ENCODE results near the gene SFRP5.

The SFRP5 gene

DNA sequence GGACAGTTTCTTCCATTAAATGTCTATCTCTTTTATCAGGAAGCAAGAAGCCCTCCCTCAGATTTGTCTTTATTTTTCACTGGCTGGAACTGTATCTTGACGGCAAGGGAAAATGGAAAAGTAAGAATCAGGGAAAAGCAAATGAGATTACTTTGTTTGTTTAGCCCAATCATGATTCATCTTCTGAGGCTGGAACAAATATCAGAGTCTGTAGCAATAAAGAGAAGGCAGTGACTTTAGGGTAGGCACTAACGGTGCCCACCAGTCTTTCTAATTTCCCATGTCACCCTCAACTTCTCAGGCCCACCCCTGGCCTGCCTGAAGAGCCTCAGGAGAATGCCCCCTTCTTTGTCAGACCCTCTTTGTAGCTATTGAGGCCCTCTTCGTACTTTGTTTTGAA, 41.5 kb upstream of the SFRP5 start:
- H3K4ac ChIP-seq (ENCODE audit: low read depth, low read length) = no peak overlapping the region
- no peak overlapping the region for H3K56ac ChIP-seq (ENCODE audit: low read length)
- no peaks in the 10 kb centered on the region for H3K79me2 ChIP-seq (ENCODE audit: control insufficient read depth, insufficient read depth, low read length)
- WGBS (ENCODE audit: extremely low coverage, insufficient coverage, low lambda C conversion rate) = no CpG with 5 or more reads among the region's 3 CpGs
- H2BK5ac ChIP-seq (ENCODE audit: low read length) = no peak overlapping the region
- no peaks in the 10 kb centered on the region for H3K4me1 ChIP-seq (ENCODE audit: control insufficient read depth, low read depth, low read length)
- H3K23ac ChIP-seq (ENCODE audit: low read length) = no peak overlapping the region
- H3K18ac ChIP-seq (ENCODE audit: low read length) = no peak overlapping the region
- H3K9ac ChIP-seq (ENCODE audit: low read length) = no peak overlapping the region
- DNase-seq = no peak
- no peaks in the 10 kb centered on the region for H3K79me1 ChIP-seq (ENCODE audit: low read length)
- no peak overlapping the region for H4K5ac ChIP-seq (ENCODE audit: low read length)
- H3K4me2 ChIP-seq (ENCODE audit: low read length) = no peak overlapping the region
- H2BK120ac ChIP-seq (ENCODE audit: low read depth, low read length) = no peak overlapping the region
- H3K36me3 ChIP-seq (ENCODE audit: control insufficient read depth, insufficient read depth, low read length) = no peaks in the 10 kb centered on the region
- no peaks in the 10 kb centered on the region for H3K27me3 ChIP-seq (ENCODE audit: insufficient read depth, low read length, poor library complexity)
- H3K4me3 ChIP-seq (ENCODE audit: low read length) = no peak overlapping the region
- H2BK15ac ChIP-seq (replicated peaks; ENCODE audit: low read depth) = no peak overlapping the region
- H3K27ac ChIP-seq (ENCODE audit: low read depth, low read length) = no peak overlapping the region
- H4K8ac ChIP-seq (ENCODE audit: low read depth, low read length) = no peak overlapping the region
- no peak overlapping the region for H2AK5ac ChIP-seq (ENCODE audit: low read length)

DNA sequence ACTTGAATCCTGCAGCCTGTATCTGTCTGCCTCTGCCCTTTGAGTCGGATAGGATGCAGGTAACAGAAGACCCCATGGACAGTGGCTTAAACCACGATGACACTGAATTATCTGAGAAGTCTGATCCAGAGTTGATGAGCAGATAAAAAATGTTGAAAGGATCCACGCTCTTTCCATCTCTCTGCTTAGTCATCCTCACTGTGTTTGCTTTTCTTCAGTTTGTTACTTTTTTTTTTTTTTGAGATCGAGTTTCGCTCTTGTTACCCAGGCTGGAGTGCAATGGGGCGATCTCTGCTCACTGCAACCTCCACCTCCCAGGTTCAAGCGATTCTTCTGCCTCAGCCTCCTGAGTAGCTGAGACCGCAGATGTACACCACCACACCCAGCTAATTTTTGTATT, 40.9 kb upstream of the SFRP5 start:
- H3K56ac ChIP-seq (ENCODE audit: low read length) = no peak overlapping the region
- H2AK5ac ChIP-seq (ENCODE audit: low read length) = no peak overlapping the region
- no peak overlapping the region for H3K27ac ChIP-seq (ENCODE audit: low read depth, low read length)
- H2BK15ac ChIP-seq (replicated peaks; ENCODE audit: low read depth) = no peak overlapping the region
- no peak overlapping the region for H4K8ac ChIP-seq (ENCODE audit: low read depth, low read length)
- no peak overlapping the region for H3K23ac ChIP-seq (ENCODE audit: low read length)
- H3K79me1 ChIP-seq (ENCODE audit: low read length) = no peaks in the 10 kb centered on the region
- no peaks in the 10 kb centered on the region for H3K79me2 ChIP-seq (ENCODE audit: control insufficient read depth, insufficient read depth, low read length)
- no CpG with 5 or more reads among the region's 8 CpGs for WGBS (ENCODE audit: extremely low coverage, insufficient coverage, low lambda C conversion rate)
- H3K36me3 ChIP-seq (ENCODE audit: control insufficient read depth, insufficient read depth, low read length) = no peaks in the 10 kb centered on the region
- H2BK120ac ChIP-seq (ENCODE audit: low read depth, low read length) = no peak overlapping the region
- H3K9ac ChIP-seq (ENCODE audit: low read length) = no peak overlapping the region
- DNase-seq = no peak
- H4K5ac ChIP-seq (ENCODE audit: low read length) = no peak overlapping the region
- H3K4ac ChIP-seq (ENCODE audit: low read depth, low read length) = no peak overlapping the region
- H2BK5ac ChIP-seq (ENCODE audit: low read length) = no peak overlapping the region
- H3K27me3 ChIP-seq (ENCODE audit: insufficient read depth, low read length, poor library complexity) = no peaks in the 10 kb centered on the region
- no peaks in the 10 kb centered on the region for H3K4me1 ChIP-seq (ENCODE audit: control insufficient read depth, low read depth, low read length)
- no peak overlapping the region for H3K4me3 ChIP-seq (ENCODE audit: low read length)
- H3K4me2 ChIP-seq (ENCODE audit: low read length) = no peak overlapping the region
- H3K18ac ChIP-seq (ENCODE audit: low read length) = no peak overlapping the region

DNA sequence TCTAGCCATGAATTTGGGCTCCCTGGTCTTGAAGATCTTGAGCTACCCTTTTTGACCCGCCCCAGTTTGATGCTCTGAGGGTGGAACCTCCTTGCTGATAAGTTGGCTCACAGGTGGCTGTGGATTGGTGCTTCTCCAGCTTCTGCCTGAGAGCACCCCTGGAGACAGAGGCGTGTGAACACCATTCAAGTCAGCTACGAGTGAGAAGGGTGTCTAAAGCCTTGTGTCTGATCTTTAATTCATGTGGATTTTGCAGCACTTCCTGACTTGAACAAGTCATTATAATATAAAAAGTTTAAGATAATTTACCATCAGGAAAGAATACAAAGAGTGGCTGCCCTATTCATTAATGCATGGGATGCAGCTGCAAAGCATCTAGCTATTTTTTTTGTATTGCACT, 40.2 kb upstream of the SFRP5 start:
- WGBS (ENCODE audit: extremely low coverage, insufficient coverage, low lambda C conversion rate) = no CpG with 5 or more reads among the region's 3 CpGs
- Histone ChIP-seq H3K23ac (ENCODE audit: low read length) (no peak overlapping the region), H3K79me1 (ENCODE audit: low read length) (no peaks in the 10 kb centered on the region), H3K4ac (ENCODE audit: low read depth, low read length) (no peak overlapping the region), H4K8ac (ENCODE audit: low read depth, low read length) (no peak overlapping the region), H2BK15ac (replicated peaks; ENCODE audit: low read depth) (no peak overlapping the region), H2BK120ac (ENCODE audit: low read depth, low read length) (no peak overlapping the region), H3K56ac (ENCODE audit: low read length) (no peak overlapping the region), H3K4me3 (ENCODE audit: low read length) (no peak overlapping the region), H2BK5ac (ENCODE audit: low read length) (no peak overlapping the region), H3K27ac (ENCODE audit: low read depth, low read length) (no peak overlapping the region), H2AK5ac (ENCODE audit: low read length) (no peak overlapping the region), H3K36me3 (ENCODE audit: control insufficient read depth, insufficient read depth, low read length) (no peaks in the 10 kb centered on the region), H3K18ac (ENCODE audit: low read length) (no peak overlapping the region), H3K27me3 (ENCODE audit: insufficient read depth, low read length, poor library complexity) (no peaks in the 10 kb centered on the region), H3K79me2 (ENCODE audit: control insufficient read depth, insufficient read depth, low read length) (no peaks in the 10 kb centered on the region), H4K5ac (ENCODE audit: low read length) (no peak overlapping the region), H3K4me1 (ENCODE audit: control insufficient read depth, low read depth, low read length) (no peaks in the 10 kb centered on the region), H3K9ac (ENCODE audit: low read length) (no peak overlapping the region), H3K4me2 (ENCODE audit: low read length) (no peak overlapping the region)
- no peak for DNase-seq

DNA sequence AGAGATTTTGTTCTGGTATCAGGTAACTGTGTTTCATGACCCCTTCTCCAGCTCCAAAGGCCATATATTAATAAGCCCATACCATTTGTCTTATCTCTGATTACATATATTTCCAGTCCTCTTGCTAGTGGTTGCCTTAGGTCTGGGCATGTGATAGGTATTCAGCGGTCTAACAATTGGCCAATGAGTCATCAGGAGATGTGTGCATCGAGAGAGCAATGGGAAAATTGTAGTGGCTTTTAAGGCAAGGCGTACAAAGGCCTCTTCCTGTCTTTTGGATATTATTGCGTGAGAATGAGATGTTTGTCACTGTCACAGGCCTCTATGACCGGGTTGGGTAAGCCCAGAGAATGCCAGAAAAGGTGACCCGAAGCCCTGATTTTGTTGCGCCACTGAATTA, 38.6 kb upstream of the SFRP5 start:
- Histone ChIP-seq H3K79me1 (ENCODE audit: low read length) (no peaks in the 10 kb centered on the region), H2BK5ac (ENCODE audit: low read length) (no peak overlapping the region), H3K27ac (ENCODE audit: low read depth, low read length) (no peak overlapping the region), H4K5ac (ENCODE audit: low read length) (no peak overlapping the region), H3K27me3 (ENCODE audit: insufficient read depth, low read length, poor library complexity) (no peaks in the 10 kb centered on the region), H2AK5ac (ENCODE audit: low read length) (no peak overlapping the region), H3K18ac (ENCODE audit: low read length) (no peak overlapping the region), H3K4me1 (ENCODE audit: control insufficient read depth, low read depth, low read length) (no peaks in the 10 kb centered on the region), H2BK15ac (replicated peaks; ENCODE audit: low read depth) (no peak overlapping the region), H3K4me3 (ENCODE audit: low read length) (no peak overlapping the region), H3K4me2 (ENCODE audit: low read length) (no peak overlapping the region), H3K4ac (ENCODE audit: low read depth, low read length) (no peak overlapping the region), H2BK120ac (ENCODE audit: low read depth, low read length) (no peak overlapping the region), H3K9ac (ENCODE audit: low read length) (no peak overlapping the region), H3K79me2 (ENCODE audit: control insufficient read depth, insufficient read depth, low read length) (no peaks in the 10 kb centered on the region), H3K36me3 (ENCODE audit: control insufficient read depth, insufficient read depth, low read length) (no peaks in the 10 kb centered on the region), H3K56ac (ENCODE audit: low read length) (no peak overlapping the region), H3K23ac (ENCODE audit: low read length) (no peak overlapping the region), H4K8ac (ENCODE audit: low read depth, low read length) (no peak overlapping the region)
- DNase-seq = no peak
- WGBS (ENCODE audit: extremely low coverage, insufficient coverage, low lambda C conversion rate) = no CpG with 5 or more reads among the region's 7 CpGs

DNA sequence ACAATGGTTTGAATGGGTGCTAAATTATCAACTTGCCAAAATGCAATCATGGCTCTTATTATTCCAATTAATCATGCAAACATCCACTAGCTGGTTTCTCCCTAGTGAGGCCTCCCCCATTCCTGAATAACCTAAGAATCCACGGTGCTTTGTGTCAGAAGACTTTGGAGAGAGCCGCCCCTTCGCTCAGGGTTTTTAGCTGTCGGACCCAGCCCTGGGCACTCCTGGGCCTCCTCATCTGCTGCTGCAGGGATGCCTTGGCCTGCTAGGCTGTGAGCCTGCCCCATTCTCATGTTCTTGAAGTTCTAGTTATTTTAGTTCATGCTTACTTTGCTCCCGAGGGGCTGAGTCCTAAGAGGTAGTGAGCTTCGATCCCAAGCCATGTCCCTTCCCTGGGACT, 34.1 kb upstream of the SFRP5 start:
- Histone ChIP-seq H2BK15ac (replicated peaks; ENCODE audit: low read depth) (no peak overlapping the region), H3K36me3 (ENCODE audit: control insufficient read depth, insufficient read depth, low read length) (no peaks in the 10 kb centered on the region), H3K23ac (ENCODE audit: low read length) (no peak overlapping the region), H3K4me2 (ENCODE audit: low read length) (no peak overlapping the region), H3K18ac (ENCODE audit: low read length) (no peak overlapping the region), H3K4me3 (ENCODE audit: low read length) (no peak overlapping the region), H3K79me1 (ENCODE audit: low read length) (no peaks in the 10 kb centered on the region), H3K27ac (ENCODE audit: low read depth, low read length) (no peak overlapping the region), H4K8ac (ENCODE audit: low read depth, low read length) (no peak overlapping the region), H2BK5ac (ENCODE audit: low read length) (no peak overlapping the region), H3K79me2 (ENCODE audit: control insufficient read depth, insufficient read depth, low read length) (no peaks in the 10 kb centered on the region), H2BK120ac (ENCODE audit: low read depth, low read length) (no peak overlapping the region), H2AK5ac (ENCODE audit: low read length) (no peak overlapping the region), H3K9ac (ENCODE audit: low read length) (no peak overlapping the region), H4K5ac (ENCODE audit: low read length) (no peak overlapping the region), H3K4me1 (ENCODE audit: control insufficient read depth, low read depth, low read length) (no peaks in the 10 kb centered on the region), H3K4ac (ENCODE audit: low read depth, low read length) (no peak overlapping the region), H3K56ac (ENCODE audit: low read length) (no peak overlapping the region), H3K27me3 (ENCODE audit: insufficient read depth, low read length, poor library complexity) (no peaks in the 10 kb centered on the region)
- no CpG with 5 or more reads among the region's 6 CpGs for whole genome bisulfite sequencing (ENCODE audit: extremely low coverage, insufficient coverage, low lambda C conversion rate)
- no peak for DNase-seq

DNA sequence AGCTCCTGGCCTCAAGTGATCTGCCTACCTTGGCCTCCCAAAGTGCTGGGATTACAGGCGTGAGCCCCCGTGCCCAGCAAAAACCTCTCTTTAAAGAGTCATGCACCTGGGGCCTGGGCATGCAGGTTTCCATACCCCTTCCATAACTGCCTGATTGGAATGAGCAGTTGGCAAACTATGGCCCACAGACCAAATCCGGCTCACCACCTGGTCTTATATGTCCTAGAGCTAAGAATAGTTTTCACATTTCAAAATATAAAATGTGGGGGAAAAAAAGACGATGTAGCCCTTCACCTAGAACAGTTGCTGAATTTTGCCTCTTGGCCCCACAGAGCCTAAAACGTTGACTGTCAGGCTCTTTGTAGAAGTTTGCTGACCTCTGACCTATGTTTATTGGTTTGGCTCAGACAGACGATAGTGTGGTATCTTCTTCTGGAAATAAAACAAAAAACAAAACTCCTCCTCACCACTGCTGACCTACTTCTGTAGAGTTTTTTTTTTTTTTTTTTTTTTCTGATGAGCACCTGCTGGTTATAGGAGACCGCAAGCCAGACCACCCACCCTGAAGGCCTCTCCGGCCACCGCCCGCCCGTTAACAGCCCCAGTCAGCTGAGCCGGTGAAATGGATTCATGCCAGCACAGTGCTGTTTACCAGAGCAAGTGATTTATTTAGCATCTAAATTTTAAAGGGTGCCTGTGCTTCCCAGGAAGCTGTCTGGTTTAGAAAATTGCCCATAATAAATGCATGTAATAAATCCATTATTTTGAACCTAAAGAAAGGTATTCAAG, 33.5 kb upstream of the SFRP5 start:
- no CpG with 5 or more reads among the region's 12 CpGs for WGBS (ENCODE audit: extremely low coverage, insufficient coverage, low lambda C conversion rate)
- H4K8ac ChIP-seq (ENCODE audit: low read depth, low read length) = no peak overlapping the region
- no peaks in the 10 kb centered on the region for H3K36me3 ChIP-seq (ENCODE audit: control insufficient read depth, insufficient read depth, low read length)
- no peaks in the 10 kb centered on the region for H3K79me2 ChIP-seq (ENCODE audit: control insufficient read depth, insufficient read depth, low read length)
- no peaks in the 10 kb centered on the region for H3K79me1 ChIP-seq (ENCODE audit: low read length)
- H3K56ac ChIP-seq (ENCODE audit: low read length) = no peak overlapping the region
- H2BK15ac ChIP-seq (replicated peaks; ENCODE audit: low read depth) = no peak overlapping the region
- no peak overlapping the region for H3K9ac ChIP-seq (ENCODE audit: low read length)
- H3K18ac ChIP-seq (ENCODE audit: low read length) = no peak overlapping the region
- no peaks in the 10 kb centered on the region for H3K27me3 ChIP-seq (ENCODE audit: insufficient read depth, low read length, poor library complexity)
- no peak overlapping the region for H3K4ac ChIP-seq (ENCODE audit: low read depth, low read length)
- no peak overlapping the region for H3K23ac ChIP-seq (ENCODE audit: low read length)
- no peak overlapping the region for H4K5ac ChIP-seq (ENCODE audit: low read length)
- DNase-seq = no peak
- no peak overlapping the region for H3K4me3 ChIP-seq (ENCODE audit: low read length)
- H2AK5ac ChIP-seq (ENCODE audit: low read length) = no peak overlapping the region
- H3K27ac ChIP-seq (ENCODE audit: low read depth, low read length) = no peak overlapping the region
- H3K4me1 ChIP-seq (ENCODE audit: control insufficient read depth, low read depth, low read length) = no peaks in the 10 kb centered on the region
- H2BK120ac ChIP-seq (ENCODE audit: low read depth, low read length) = no peak overlapping the region
- no peak overlapping the region for H3K4me2 ChIP-seq (ENCODE audit: low read length)
- no peak overlapping the region for H2BK5ac ChIP-seq (ENCODE audit: low read length)
